Nephron (organoid): Measurements from ENCODE around the gene SIL1.

Experiments used
- H3K27ac Mint-ChIP-seq, 3 experiments: 2 replicates each; pipeline ENCODE4 v1.8.0; 2020; ENCODE audit warnings: mixed read lengths in 3 of 3, mild to moderate bottlenecking in 2 of 3, moderate library complexity in 1 of 3
- H3K27me3 Mint-ChIP-seq: 2 replicates; pipeline ENCODE4 v1.8.0; 2021; ENCODE audit warnings: low read depth, mild to moderate bottlenecking, moderate library complexity, mixed read lengths
- H3K36me3 Mint-ChIP-seq: 2 replicates; pipeline ENCODE4 v1.8.0; 2020; ENCODE audit warnings: low read depth, mixed read lengths
- H3K4me1 Mint-ChIP-seq: 2 replicates; pipeline ENCODE4 v1.8.0; 2020; ENCODE audit warnings: mixed read lengths
- H3K4me3 Mint-ChIP-seq, 3 experiments: 2 replicates each; pipeline ENCODE4 v1.8.0; 2020; ENCODE audit warnings: mild to moderate bottlenecking in 3 of 3, mixed read lengths in 3 of 3, moderate library complexity in 2 of 3
- H3K9me3 Mint-ChIP-seq: 2 replicates; pipeline ENCODE4 v1.8.0; 2020; ENCODE audit warnings: mixed read lengths
- CTCF ChIP-seq, 3 experiments: fragments of 200-600 bp; sonication (generic); IDR thresholded peaks; one replicate each; pipeline ENCODE4 v1.5.0; 2021; ENCODE audit warnings: antibody characterized with exemption in 3 of 3; ENCODE audit not compliant: unreplicated experiment in 3 of 3

SIL1 gene

GRCh38 chr5:139236479-139236878 lies 38.3 kb upstream of the SIL1 start:
- no peak for TF ChIP-seq CTCF (IDR thresholded peaks at IDR 0.05; ENCODE audit: unreplicated experiment in 3 of 3)
- Mint-ChIP-seq H3K27ac (no peak overlapping the region), H3K4me3 (no peak overlapping the region), H3K9me3 (peaks cover 9% of the 10 kb centered on the region), H3K27me3 (peaks cover 3% of the 10 kb centered on the region), H3K36me3 (no peaks in the 10 kb centered on the region), H3K4me1 (peaks cover 5% of the 10 kb centered on the region)

GRCh38 chr5:139232147-139232724 lies 34.1 kb upstream of the SIL1 start:
- Mint-ChIP-seq H3K4me1 (no peaks in the 10 kb centered on the region), H3K27me3 (peaks cover 4% of the 10 kb centered on the region), H3K4me3 (no peak overlapping the region), H3K27ac (no peak overlapping the region), H3K9me3 (peaks cover 5% of the 10 kb centered on the region), H3K36me3 (no peaks in the 10 kb centered on the region)
- TF ChIP-seq CTCF (IDR thresholded peaks at IDR 0.05; ENCODE audit: unreplicated experiment in 3 of 3) = no peak

GRCh38 chr5:139228201-139228803 lies 30.1 kb upstream of the SIL1 start:
- Mint-ChIP-seq H3K4me1 (no peaks in the 10 kb centered on the region), H3K36me3 (no peaks in the 10 kb centered on the region), H3K27me3 (peaks cover 7% of the 10 kb centered on the region), H3K27ac (no peak overlapping the region), H3K9me3 (no peaks in the 10 kb centered on the region), H3K4me3 (no peak overlapping the region)
- TF ChIP-seq CTCF (IDR thresholded peaks at IDR 0.05; ENCODE audit: unreplicated experiment in 3 of 3) = no peak

GRCh38 chr5:139226131-139226530 lies 28.0 kb upstream of the SIL1 start:
- Mint-ChIP-seq H3K4me3 (no peak overlapping the region), H3K27ac (no peak overlapping the region), H3K27me3 (peaks cover 7% of the 10 kb centered on the region), H3K9me3 (no peaks in the 10 kb centered on the region), H3K36me3 (no peaks in the 10 kb centered on the region), H3K4me1 (no peaks in the 10 kb centered on the region)
- no peak for TF ChIP-seq CTCF (IDR thresholded peaks at IDR 0.05; ENCODE audit: unreplicated experiment in 3 of 3)

- Mint-ChIP-seq H3K27me3 (peaks cover 7% of the 10 kb centered on the region), H3K36me3 (no peaks in the 10 kb centered on the region)
Measured at GRCh38 chr5:139223481-139223880, 25.3 kb upstream of the SIL1 start.

More at GRCh38 chr5:139223481-139223880, 25.3 kb upstream of the SIL1 start:
- no peaks in the 10 kb centered on the region for H3K4me1 Mint-ChIP-seq
- peaks cover 5% of the 10 kb centered on the region for H3K9me3 Mint-ChIP-seq
- TF ChIP-seq CTCF (IDR thresholded peaks at IDR 0.05; ENCODE audit: unreplicated experiment in 3 of 3) = no peak
- H3K27ac Mint-ChIP-seq = no peak overlapping the region
- no peak overlapping the region for H3K4me3 Mint-ChIP-seq
